Fibroblast of lung (primary cell): Measurements from ENCODE around the gene RGS3. TPM values are rescaled to one million over a fixed set of nuclear protein-coding genes. Genes with fewer than 3 reads are reported as not detected.

Experiments
- DNase-seq, 2 donors: peaks; one replicate each; pipeline versions ENCODE4 v3.0.0 to v3.0.0-alpha.2; 2010; ENCODE audit warnings: low read depth in 2 of 2
- H2AFZ ChIP-seq: 2 replicates; pipeline ENCODE4 v1.5.1; 2012; ENCODE audit warnings: low read length, control low read depth, inconsistent platforms
- H3K27ac ChIP-seq: 2 replicates; pipeline ENCODE4 v1.5.1; 2011; ENCODE audit warnings: low read length, control low read depth; ENCODE audit not compliant: insufficient read depth
- H3K27me3 ChIP-seq: 2 replicates; pipeline ENCODE4 v1.5.1; 2011; ENCODE audit warnings: mild to moderate bottlenecking, low read length; ENCODE audit not compliant: control insufficient read depth, insufficient read depth
- H3K36me3 ChIP-seq: 2 replicates; pipeline ENCODE4 v1.5.1; 2011; ENCODE audit warnings: low read length; ENCODE audit not compliant: control insufficient read depth, insufficient read depth
- H3K4me1 ChIP-seq: 2 replicates; pipeline ENCODE4 v1.5.1; 2011; ENCODE audit warnings: low read length; ENCODE audit not compliant: control insufficient read depth, insufficient read depth; ENCODE audit errors: extremely low read depth
- H3K4me2 ChIP-seq: 2 replicates; pipeline ENCODE4 v1.5.1; 2011; ENCODE audit warnings: low read length, control low read depth; ENCODE audit not compliant: insufficient read depth; ENCODE audit errors: extremely low read depth
- H3K4me3 ChIP-seq, 4 experiments: fragments of 200-600 bp in 1 of 4; sonication (generic) in 1 of 4; replicated peaks in 1 of 4; 2 replicates each; pipeline ENCODE4 v1.5.1; 2011 to 2016; ENCODE audit warnings: low read length in 4 of 4, low read depth in 3 of 4, mild to moderate bottlenecking in 3 of 4, control low read depth in 2 of 4, inconsistent platforms in 1 of 4, mixed read lengths in 1 of 4; ENCODE audit not compliant: insufficient read depth in 1 of 4; ENCODE audit errors: control extremely low read depth in 1 of 4
- H3K79me2 ChIP-seq: 2 replicates; pipeline ENCODE4 v1.5.1; 2012; ENCODE audit warnings: mild to moderate bottlenecking, low read length, inconsistent platforms; ENCODE audit not compliant: control insufficient read depth, insufficient read depth
- H3K9ac ChIP-seq: 2 replicates; pipeline ENCODE4 v1.5.1; 2011; ENCODE audit warnings: mild to moderate bottlenecking, low read length, control low read depth; ENCODE audit not compliant: insufficient read depth
- H3K9me3 ChIP-seq: 2 replicates; pipeline ENCODE4 v1.5.1; 2012; ENCODE audit warnings: low read depth, low read length; ENCODE audit not compliant: control insufficient read depth, insufficient read depth
- H4K20me1 ChIP-seq: 2 replicates; pipeline ENCODE4 v1.5.1; 2011; ENCODE audit warnings: low read length; ENCODE audit not compliant: control insufficient read depth, insufficient read depth; ENCODE audit errors: extremely low read depth
- EZH2 ChIP-seq: IDR thresholded peaks from 2 replicates; pipeline ENCODE4 v1.5.1; 2012; ENCODE audit warnings: low read length, control low read depth, mild to moderate bottlenecking; ENCODE audit errors: missing control alignments
- polyA plus RNA-seq, 2 donors: library from polyadenylated mRNA; depleted of rRNA in 1 of 2; stranded (reverse) in 1 of 2; unstranded in 1 of 2; fragments of >200 nt; gene quantifications; 2 replicates each; pipeline ENCODE4 v1.2.1, GENCODE V29; 2011 to 2012; ENCODE audit warnings: missing spikeins in 1 of 2
- total RNA-seq: library from RNA; depleted of rRNA; stranded (reverse); fragments of >200 nt; gene quantifications from 2 replicates; pipeline ENCODE4 v1.2.1, GENCODE V29; 2014
- TF ChIP-seq, protein P1 (sequence below), 2 donors: IDR thresholded peaks in 1 of 2; conservative IDR thresholded peaks in 1 of 2; 1 replicate in 1 of 2; 2 replicates in 1 of 2; pipeline ENCODE4 v1.5.1; 2011 to 2012; ENCODE audit warnings: low read length in 2 of 2, control low read depth in 1 of 2, inconsistent platforms in 1 of 2, low read depth in 1 of 2, mild to moderate bottlenecking in 1 of 2

The RGS3 gene
- total and polyA plus RNA-seq, 2 donors (not counting 1 experiment from before 2014, with no cell fraction given) = 48.1 to 74.3 TPM

DNA sequence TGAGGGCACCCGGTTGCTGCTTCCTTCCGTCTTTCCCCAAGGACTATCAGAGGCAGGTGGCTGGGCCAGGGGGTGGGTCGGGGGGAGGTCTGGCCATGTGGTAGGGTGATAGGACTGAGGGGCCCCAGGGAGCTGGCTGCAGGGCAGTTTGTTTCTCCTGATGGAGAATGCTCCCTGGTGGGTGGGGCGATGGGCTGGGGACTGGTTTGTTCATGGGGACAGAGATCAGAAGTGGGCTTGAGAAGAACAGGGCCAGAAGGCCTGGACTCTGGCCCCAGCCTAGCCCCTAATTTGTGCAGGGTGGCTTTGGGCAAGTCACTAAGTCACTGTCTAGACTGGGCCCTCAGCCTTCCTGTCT lies 117.4 kb downstream of the RGS3 start:
- peaks cover 6% of the 10 kb centered on the region for H3K36me3 ChIP-seq
- H3K4me1 ChIP-seq = peaks cover 40% of the 10 kb centered on the region
- H3K79me2 ChIP-seq = no peaks in the 10 kb centered on the region
- no peaks in the 10 kb centered on the region for H4K20me1 ChIP-seq
- no peak for DNase-seq
- no peaks in the 10 kb centered on the region for H3K27me3 ChIP-seq
- no peak overlapping the region for H3K4me3 ChIP-seq
- H3K4me2 ChIP-seq = no peak overlapping the region
- H2AFZ ChIP-seq = no peak overlapping the region
- H3K27ac ChIP-seq = peak overlapping the region; percentile 53
- TF ChIP-seq, protein P1, sequence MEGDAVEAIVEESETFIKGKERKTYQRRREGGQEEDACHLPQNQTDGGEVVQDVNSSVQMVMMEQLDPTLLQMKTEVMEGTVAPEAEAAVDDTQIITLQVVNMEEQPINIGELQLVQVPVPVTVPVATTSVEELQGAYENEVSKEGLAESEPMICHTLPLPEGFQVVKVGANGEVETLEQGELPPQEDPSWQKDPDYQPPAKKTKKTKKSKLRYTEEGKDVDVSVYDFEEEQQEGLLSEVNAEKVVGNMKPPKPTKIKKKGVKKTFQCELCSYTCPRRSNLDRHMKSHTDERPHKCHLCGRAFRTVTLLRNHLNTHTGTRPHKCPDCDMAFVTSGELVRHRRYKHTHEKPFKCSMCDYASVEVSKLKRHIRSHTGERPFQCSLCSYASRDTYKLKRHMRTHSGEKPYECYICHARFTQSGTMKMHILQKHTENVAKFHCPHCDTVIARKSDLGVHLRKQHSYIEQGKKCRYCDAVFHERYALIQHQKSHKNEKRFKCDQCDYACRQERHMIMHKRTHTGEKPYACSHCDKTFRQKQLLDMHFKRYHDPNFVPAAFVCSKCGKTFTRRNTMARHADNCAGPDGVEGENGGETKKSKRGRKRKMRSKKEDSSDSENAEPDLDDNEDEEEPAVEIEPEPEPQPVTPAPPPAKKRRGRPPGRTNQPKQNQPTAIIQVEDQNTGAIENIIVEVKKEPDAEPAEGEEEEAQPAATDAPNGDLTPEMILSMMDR (conservative IDR thresholded peaks at IDR 0.05 in 1 of 2, IDR thresholded peaks at IDR 0.05 in 1 of 2; ENCODE audit: low read depth in 1 of 2, low read length in 2 of 2) = no peak
- no peak for TF ChIP-seq EZH2
- no peak overlapping the region for H3K9ac ChIP-seq
- no peaks in the 10 kb centered on the region for H3K9me3 ChIP-seq

DNA sequence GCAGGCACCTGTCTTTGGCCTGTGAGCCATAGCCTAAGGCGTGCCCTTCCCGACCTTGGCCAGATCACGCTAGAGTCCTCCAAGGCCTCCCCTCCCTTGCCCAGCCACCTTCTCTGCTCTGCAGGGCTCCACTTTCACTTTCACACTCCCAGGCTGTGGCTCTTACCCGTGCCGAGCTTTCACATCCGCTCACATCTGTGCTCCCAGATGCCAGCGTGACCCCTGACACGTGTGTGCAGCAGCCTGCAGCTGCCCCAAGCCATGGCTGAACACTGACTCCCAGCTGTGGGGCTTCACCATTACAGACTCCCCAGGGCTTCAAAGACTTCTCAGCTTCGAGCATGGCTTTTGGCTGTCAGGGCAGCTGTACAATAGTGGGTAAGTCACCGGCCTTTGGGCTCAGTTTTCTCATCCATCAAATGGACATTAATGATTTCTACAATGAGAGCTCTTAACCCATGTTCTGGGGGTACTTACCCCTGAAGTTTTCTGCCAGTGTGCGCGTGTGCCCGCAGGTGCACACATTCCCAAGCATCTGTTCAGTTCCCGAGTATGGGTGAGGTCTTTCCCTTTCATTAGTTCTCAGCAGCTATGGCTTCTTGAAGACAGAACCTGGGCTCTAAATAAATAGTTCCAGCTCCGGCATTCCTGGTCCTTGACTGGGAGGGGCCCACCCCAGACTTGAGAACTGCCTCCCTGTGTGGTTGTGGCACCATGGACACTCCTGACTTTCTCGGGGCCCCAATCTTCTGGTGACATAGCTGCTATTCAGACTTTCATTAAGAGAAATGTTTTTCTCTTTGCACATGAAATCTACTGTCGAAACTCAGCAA lies 118.6 kb downstream of the RGS3 start:
- Histone ChIP-seq H4K20me1 (no peaks in the 10 kb centered on the region), H3K27ac (peak overlapping the region; percentile 53), H3K27me3 (no peaks in the 10 kb centered on the region), H3K4me3 (no peak overlapping the region), H3K9ac (peak overlapping the region; percentile 14), H3K4me2 (peak overlapping the region; percentile 78), H3K9me3 (no peaks in the 10 kb centered on the region), H2AFZ (no peak overlapping the region), H3K36me3 (peaks cover 6% of the 10 kb centered on the region), H3K4me1 (peaks cover 40% of the 10 kb centered on the region), H3K79me2 (no peaks in the 10 kb centered on the region)
- peak in 1 of 2 donors; percentile 94 for DNase-seq
- TF ChIP-seq EZH2 = no peak
- TF ChIP-seq, protein P1 (conservative IDR thresholded peaks at IDR 0.05 in 1 of 2, IDR thresholded peaks at IDR 0.05 in 1 of 2; ENCODE audit: low read depth in 1 of 2, low read length in 2 of 2) = peak; percentile 55 to 60

- no peaks in the 10 kb centered on the region for H4K20me1 ChIP-seq
- no peaks in the 10 kb centered on the region for H3K9me3 ChIP-seq
- no peak overlapping the region for H2AFZ ChIP-seq
- no peak overlapping the region for H3K4me3 ChIP-seq
- H3K27me3 ChIP-seq = no peaks in the 10 kb centered on the region
- H3K4me2 ChIP-seq = no peak overlapping the region
- no peak overlapping the region for H3K9ac ChIP-seq
- H3K27ac ChIP-seq = no peak overlapping the region
- H3K4me1 ChIP-seq = peaks cover 36% of the 10 kb centered on the region
- TF ChIP-seq, protein P1 (conservative IDR thresholded peaks at IDR 0.05 in 1 of 2, IDR thresholded peaks at IDR 0.05 in 1 of 2; ENCODE audit: low read depth in 1 of 2, low read length in 2 of 2) = no peak
- TF ChIP-seq EZH2 = no peak
- H3K79me2 ChIP-seq = no peaks in the 10 kb centered on the region
- DNase-seq = no peak
- H3K36me3 ChIP-seq = peaks cover 6% of the 10 kb centered on the region
These were observed 119.2 kb downstream of the RGS3 start for GRCh38 chr9:113582698-113583200.
